K562 (cell line): Measurements from ENCODE around the gene PPP1R13B. TPM values are rescaled to one million over a fixed set of nuclear protein-coding genes. Genes with fewer than 3 reads are reported as not detected.

ENCODE experiments used
- ATAC-seq: fragments of 200-7000 bp; cut with Tn5 transposase; 3 replicates; pipeline ENCODE4 v1.9.1; 2020; ENCODE audit warnings: moderate library complexity
- BruUV-seq: library from RNA; stranded (reverse); fragments of 400-500 nt; replicated peaks from 2 replicates; lab custom pipeline; 2021; lab: Mats Ljungman, UMichigan
- CTCF ChIA-PET: fragments of 300-600 bp; formaldehyde crosslinking; extraction: SDS; loops from one replicate; lab custom pipeline; 2021; ENCODE audit warnings: low intra/inter-chr PET ratio; lab: Yijun Ruan, JAX
- POLR2A ChIA-PET: fragments of 300-600, 350-650 bp; sonication (Branson Sonifier 250); formaldehyde crosslinking; extraction: SDS; loops from one replicate; lab custom pipeline; 2021; ENCODE audit warnings: antibody characterized with exemption, inconsistent platforms; lab: Yijun Ruan, JAX
- DNase-seq, 4 experiments: peaks; one replicate each; pipeline versions ENCODE4 v3.0.0 to v3.0.0-alpha.2; 2011 to 2018; ENCODE audit warnings: low spot score in 3 of 4, mixed read lengths in 3 of 4; ENCODE audit errors: extremely low read depth in 1 of 4
- FAIRE-seq: peaks from 2 replicates; lab custom pipeline; 2011; peaks lifted over from hg19 to GRCh38; lab: Jason Lieb, UNC
- H2AFZ ChIP-seq: 2 replicates; pipeline ENCODE4 v1.6.0; 2011; ENCODE audit warnings: low read depth, low read length, control low read depth, inconsistent platforms
- H3K27ac ChIP-seq: fragments of 200-600 bp; 3 replicates; pipeline ENCODE4 v1.8.0; 2011; ENCODE audit warnings: low read depth, mild to moderate bottlenecking, control low read depth, inconsistent platforms, low read length, moderate library complexity, mixed read lengths; ENCODE audit errors: extremely low read depth
- H3K27me3 ChIP-seq, 2 experiments: fragments of 300-600 bp in 1 of 2; 2 replicates in 1 of 2; 3 replicates in 1 of 2; pipeline versions ENCODE4 v1.6.0 to v1.8.0; 2011; ENCODE audit warnings: inconsistent platforms in 2 of 2, low read length in 2 of 2, mild to moderate bottlenecking in 1 of 2, mixed read lengths in 1 of 2, moderate library complexity in 1 of 2; ENCODE audit not compliant: control insufficient read depth in 2 of 2, insufficient read depth in 2 of 2
- H3K36me3 ChIP-seq: fragments of 300-600 bp; 3 replicates; pipeline ENCODE4 v1.8.0; 2011; ENCODE audit warnings: mild to moderate bottlenecking, low read length, inconsistent platforms; ENCODE audit not compliant: control insufficient read depth, insufficient read depth
- H3K4me1 ChIP-seq, 2 experiments: fragments of 200-600 bp in 1 of 2; replicated peaks in 1 of 2; 2 replicates in 1 of 2; 3 replicates in 1 of 2; pipeline versions ENCODE4 v1.5.1 to v1.8.0; 2011; ENCODE audit warnings: inconsistent platforms in 2 of 2, low read length in 2 of 2, mild to moderate bottlenecking in 1 of 2, mixed read lengths in 1 of 2, moderate library complexity in 1 of 2; ENCODE audit not compliant: control insufficient read depth in 2 of 2, insufficient read depth in 2 of 2
- H3K4me2 ChIP-seq: 2 replicates; pipeline ENCODE4 v1.6.1; 2011; ENCODE audit warnings: low read length, control low read depth, inconsistent platforms, mixed read lengths; ENCODE audit not compliant: insufficient read depth
- H3K4me3 ChIP-seq: fragments of 200-600 bp; sonication (generic), shearing (Covaris generic); 2 replicates; pipeline ENCODE4 v1.5.1; 2016; ENCODE audit warnings: control low read depth, inconsistent platforms
- H3K79me2 ChIP-seq: fragments of 200-600 bp; 3 replicates; pipeline ENCODE4 v1.8.0; 2011; ENCODE audit warnings: low read length, inconsistent platforms; ENCODE audit not compliant: control insufficient read depth, insufficient read depth
- H3K9ac ChIP-seq, 2 experiments: 2 replicates each; pipeline versions ENCODE4 v1.6.0 to v1.6.1; 2011; ENCODE audit warnings: low read depth in 2 of 2, low read length in 2 of 2, control low read depth in 1 of 2, inconsistent platforms in 1 of 2, mild to moderate bottlenecking in 1 of 2, mixed read lengths in 1 of 2; ENCODE audit not compliant: insufficient read depth in 1 of 2
- H3K9me1 ChIP-seq: one replicate; pipeline ENCODE4 v1.6.0; 2011; ENCODE audit warnings: inconsistent platforms, mild to moderate bottlenecking, low read length, moderate library complexity; ENCODE audit not compliant: control insufficient read depth, insufficient read depth
- H3K9me3 ChIP-seq: replicated peaks from 2 replicates; pipeline ENCODE4 v1.5.1; 2011; ENCODE audit warnings: low read depth, low read length, inconsistent platforms; ENCODE audit not compliant: control insufficient read depth, insufficient read depth
- H4K20me1 ChIP-seq: replicated peaks from 2 replicates; pipeline ENCODE4 v1.6.1; 2011; ENCODE audit warnings: low read length, inconsistent platforms, mixed read lengths; ENCODE audit not compliant: control insufficient read depth, insufficient read depth
- EGR1 ChIP-seq: fragments of 450-650 bp; conservative IDR thresholded peaks from 2 replicates; pipeline ENCODE4 v1.6.1; 2017; ENCODE audit warnings: mild to moderate bottlenecking
- ETV1 ChIP-seq: fragments of 450-650 bp; conservative IDR thresholded peaks from 2 replicates; pipeline ENCODE4 v1.6.1; 2016; ENCODE audit warnings: missing genetic modification characterization, control low read depth, low read depth, missing compliant biosample characterization
- RHOXF2B ChIP-seq: fragments of 250-450 bp; sonication (Bioruptor Pico); conservative IDR thresholded peaks from 2 replicates; pipeline ENCODE4 v1.5.1; 2021
- WGBS: fragments of 100-300 bp; shearing (Covaris generic); methylation state at CpG from one replicate; pipeline ENCODE4 v1.1.6; 2016; ENCODE audit warnings: low coverage, mixed read lengths; ENCODE audit not compliant: insufficient coverage; ENCODE audit errors: missing lambda C conversion rate; 5-methylcytosine and 5-hydroxymethylcytosine counted together
- in situ Hi-C: fragments of 300-500 bp; cut with MboI; formaldehyde crosslinking; loops from 4 replicates; pipeline ENCODE4 v1.15.0; 2018; ENCODE audit warnings: inconsistent platforms, mixed read lengths
- intact Hi-C: fragments of 100-400 bp; cut with micrococcal nuclease; formaldehyde crosslinking; loops from 2 replicates; pipeline ENCODE4 v1.14.2; 2022
- polyA plus RNA-seq, 8 experiments: library from polyadenylated mRNA; depleted of rRNA in 4 of 8; stranded (reverse) in 5 of 8; unstranded in 3 of 8; fragments of >200 nt; fragmentation: Nextera tagmentation in 2 of 8; fragmentation: Illumina TruSeq in 1 of 8; extraction: Ambion mirVana in 2 of 8; extraction: Trizol in 1 of 8; gene quantifications; 2 replicates each; pipeline versions ENCODE4 v1.2.1 to v1.2.3, GENCODE V29; 2011 to 2014; ENCODE audit warnings: inconsistent platforms in 1 of 8, missing spikeins in 1 of 8
- total RNA-seq, 7 experiments: library from RNA; depleted of rRNA in 6 of 7; stranded (reverse); fragments of >200 nt in 6 of 7; fragmentation: Illumina TruSeq in 2 of 7; extraction: Trizol in 2 of 7; gene quantifications; 2 replicates each; pipeline versions ENCODE4 v1.2.1 to v1.2.3, GENCODE V29; 2011 to 2021; ENCODE audit warnings: low replicate concordance in 1 of 7
- TF ChIP-seq, protein P1 (sequence below): fragments of 450-650 bp; IDR thresholded peaks from 2 replicates; pipeline ENCODE4 v1.6.1; 2016
- TF ChIP-seq, protein P2 (sequence below), 2 experiments: IDR thresholded peaks in 1 of 2; conservative IDR thresholded peaks in 1 of 2; 2 replicates each; pipeline ENCODE4 v1.6.1; 2016; ENCODE audit warnings: low read depth in 2 of 2, mild to moderate bottlenecking in 1 of 2, missing compliant biosample characterization in 1 of 2, missing genetic modification characterization in 1 of 2, moderate library complexity in 1 of 2

PPP1R13B gene
- total and polyA plus RNA-seq, 9 of the 15 experiments (the other 6 are each of a cell fraction or from before 2014, with no cell fraction given) = 0.03 to 1.7 (median 0.15) TPM

DNA sequence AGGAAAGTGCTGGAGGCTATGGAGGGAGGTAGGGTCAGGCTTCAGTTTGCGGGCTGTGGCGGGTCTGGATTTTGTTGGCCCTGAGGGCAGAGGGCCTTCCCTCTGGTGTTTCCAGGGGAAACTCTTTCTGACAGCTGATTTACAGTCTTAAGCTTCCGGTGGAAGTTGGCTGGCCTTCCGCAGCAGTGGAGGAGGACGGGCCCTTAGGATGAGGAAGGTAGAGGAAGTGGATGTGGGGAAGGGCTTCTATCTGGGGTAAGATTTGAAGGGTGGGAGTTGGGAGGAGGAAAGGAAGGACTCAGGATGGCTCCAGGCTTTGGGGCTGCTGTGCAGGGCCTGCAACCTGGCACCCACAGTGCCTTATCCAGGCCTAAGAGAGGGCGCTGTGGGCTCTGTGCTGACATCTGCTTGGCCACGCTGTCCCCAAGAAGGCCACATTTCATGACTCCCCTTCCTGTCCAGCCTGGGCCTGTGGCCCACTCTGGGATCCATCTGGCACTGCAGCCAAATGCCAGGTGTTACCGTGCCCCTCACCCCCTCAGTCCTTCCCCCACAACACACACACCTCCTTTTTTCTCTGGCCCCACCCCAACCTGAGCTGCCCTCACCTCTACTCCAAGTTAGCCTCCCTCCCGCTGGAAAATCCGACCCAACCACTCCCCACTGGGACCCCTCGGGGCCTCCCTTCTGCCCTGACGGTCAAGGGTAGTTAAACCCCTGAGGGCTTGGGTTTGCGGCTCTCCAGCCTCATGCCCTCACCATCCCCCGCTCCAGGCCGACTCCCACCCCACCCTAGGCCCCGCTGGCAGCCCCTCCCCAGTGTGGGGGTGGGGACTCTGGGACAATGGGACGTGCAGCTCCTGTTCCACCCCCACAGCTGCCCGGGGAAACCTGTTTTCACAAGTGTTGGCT, 7.7 kb upstream of the PPP1R13B start:
- no peak overlapping the region for H3K4me2 ChIP-seq
- TF ChIP-seq, protein P1, sequence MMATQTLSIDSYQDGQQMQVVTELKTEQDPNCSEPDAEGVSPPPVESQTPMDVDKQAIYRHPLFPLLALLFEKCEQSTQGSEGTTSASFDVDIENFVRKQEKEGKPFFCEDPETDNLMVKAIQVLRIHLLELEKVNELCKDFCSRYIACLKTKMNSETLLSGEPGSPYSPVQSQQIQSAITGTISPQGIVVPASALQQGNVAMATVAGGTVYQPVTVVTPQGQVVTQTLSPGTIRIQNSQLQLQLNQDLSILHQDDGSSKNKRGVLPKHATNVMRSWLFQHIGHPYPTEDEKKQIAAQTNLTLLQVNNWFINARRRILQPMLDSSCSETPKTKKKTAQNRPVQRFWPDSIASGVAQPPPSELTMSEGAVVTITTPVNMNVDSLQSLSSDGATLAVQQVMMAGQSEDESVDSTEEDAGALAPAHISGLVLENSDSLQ = peak; percentile 57
- TF ChIP-seq ETV1 (tag) (peak; percentile 72), EGR1 (peak; percentile 52; the same call in 1 of the 2 replicates), RHOXF2B (CRISPR knock-in tag) (no peak)
- TF ChIP-seq, protein P2, sequence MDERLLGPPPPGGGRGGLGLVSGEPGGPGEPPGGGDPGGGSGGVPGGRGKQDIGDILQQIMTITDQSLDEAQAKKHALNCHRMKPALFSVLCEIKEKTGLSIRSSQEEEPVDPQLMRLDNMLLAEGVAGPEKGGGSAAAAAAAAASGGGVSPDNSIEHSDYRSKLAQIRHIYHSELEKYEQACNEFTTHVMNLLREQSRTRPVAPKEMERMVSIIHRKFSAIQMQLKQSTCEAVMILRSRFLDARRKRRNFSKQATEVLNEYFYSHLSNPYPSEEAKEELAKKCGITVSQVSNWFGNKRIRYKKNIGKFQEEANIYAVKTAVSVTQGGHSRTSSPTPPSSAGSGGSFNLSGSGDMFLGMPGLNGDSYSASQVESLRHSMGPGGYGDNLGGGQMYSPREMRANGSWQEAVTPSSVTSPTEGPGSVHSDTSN (CRISPR knock-in tag; IDR thresholded peaks at IDR 0.05; ENCODE audit: low read depth) = no peak
- TF ChIP-seq, protein P2 (tag; conservative IDR thresholded peaks at IDR 0.05; ENCODE audit: low read depth) = peak; percentile 47; the same call in 1 of the 2 replicates
- no peak overlapping the region for H3K4me3 ChIP-seq
- H4K20me1 ChIP-seq = no peaks in the 10 kb centered on the region
- no peaks in the 10 kb centered on the region for H3K9me3 ChIP-seq
- H3K79me2 ChIP-seq = no peaks in the 10 kb centered on the region
- FAIRE-seq = no peak
- DNase-seq = peak in 3 of 4 experiments; percentile 12 to 32 (median 27)
- in situ Hi-C loops = no loop called here
- H3K9me1 ChIP-seq = no peaks in the 10 kb centered on the region
- H3K27me3 ChIP-seq = peaks cover 0 to 11% of the 10 kb centered on the region in 2 experiments; a peak in 2 of 5 replicates
- POLR2A ChIA-PET = interaction anchor here (0.6 kb wide), 1 partner anchor 50 kb away, joined by 3 read pairs; no protein-coding TSS in a partner anchor
- BruUV-seq = no TSS peak
- H3K4me1 ChIP-seq = peaks cover 0 to 14% of the 10 kb centered on the region in 2 experiments; a peak in 2 of 5 replicates
- intact Hi-C loops = no loop called here
- peak overlapping the region; percentile 11; the same call in 1 of the 2 replicates for H2AFZ ChIP-seq
- H3K9ac ChIP-seq = peak overlapping the region in 1 of 2 experiments; percentile 35; a peak in 1 of 4 replicates
- WGBS = 48% methylated on average over 7 of the region's 18 CpGs
- H3K27ac ChIP-seq = no peak overlapping the region
- CTCF ChIA-PET = no interaction called here
- H3K36me3 ChIP-seq = no peaks in the 10 kb centered on the region
- peak; percentile 28; the same call in 1 of the 3 replicates for ATAC-seq
